COLO668 (cell line): ENCODE data around the gene SH3TC1.

ENCODE experiments used
- DNase-seq: peaks from one replicate; lab custom pipeline; 2025; ENCODE audit not compliant: unreplicated experiment; lab: John Stamatoyannopoulos, UW

Gene SH3TC1

GRCh38 chr4:8163436-8164193 is 35.5 kb upstream of the SH3TC1 start:
- DNase-seq: peak; percentile 41

- DNase-seq: peak; percentile 77
These were observed 34.9 kb upstream of the SH3TC1 start for GRCh38 chr4:8164194-8164565.

- DNase-seq: peak; percentile 29
These were observed 34.4 kb upstream of the SH3TC1 start for GRCh38 chr4:8164687-8165086.

GRCh38 chr4:8165374-8165896 is 33.7 kb upstream of the SH3TC1 start:
- peak; percentile 34 for DNase-seq

- no peak for DNase-seq
These were observed 31.8 kb upstream of the SH3TC1 start for GRCh38 chr4:8167291-8167690.

- DNase-seq: no peak
These were observed 31.3 kb upstream of the SH3TC1 start for GRCh38 chr4:8167815-8168214.

- no peak for DNase-seq
These were observed 30.9 kb upstream of the SH3TC1 start for GRCh38 chr4:8168232-8168631.

- DNase-seq: no peak
These were observed 30.1 kb upstream of the SH3TC1 start for GRCh38 chr4:8168832-8169598.

GRCh38 chr4:8169763-8170162 is 29.3 kb upstream of the SH3TC1 start:
- DNase-seq: no peak

GRCh38 chr4:8170341-8170740 is 28.7 kb upstream of the SH3TC1 start:
- no peak for DNase-seq

GRCh38 chr4:8171266-8171665 is 27.8 kb upstream of the SH3TC1 start:
- DNase-seq: no peak

- DNase-seq: no peak
These were observed 26.8 kb upstream of the SH3TC1 start for GRCh38 chr4:8171984-8172924.

- peak; percentile 15 for DNase-seq
These were observed 25.4 kb upstream of the SH3TC1 start for GRCh38 chr4:8173492-8174242.

- no peak for DNase-seq
These were observed 24.1 kb upstream of the SH3TC1 start for GRCh38 chr4:8174970-8175369.

- DNase-seq: no peak
These were observed 23.4 kb upstream of the SH3TC1 start for GRCh38 chr4:8175686-8176085.

GRCh38 chr4:8176547-8177399 is 22.3 kb upstream of the SH3TC1 start:
- DNase-seq: peak; percentile 56

- DNase-seq: no peak
These were observed 21.5 kb upstream of the SH3TC1 start for GRCh38 chr4:8177552-8177951.

GRCh38 chr4:8177956-8178355 is 21.1 kb upstream of the SH3TC1 start:
- no peak for DNase-seq

- DNase-seq: no peak
These were observed 20.0 kb upstream of the SH3TC1 start for GRCh38 chr4:8179074-8179473.

- no peak for DNase-seq
These were observed 19.3 kb upstream of the SH3TC1 start for GRCh38 chr4:8179771-8180170.
